Transverse colon (tissue), 4 donors: ENCODE measurements around the gene HUNK. TPM values are rescaled to one million over a fixed set of nuclear protein-coding genes. Genes with fewer than 3 reads are reported as not detected.

ENCODE experiments used
- DNase-seq: peaks from one replicate; pipeline ENCODE4 v3.0.0-alpha.2; 2019
- H3K27ac ChIP-seq, 4 donors: fragments of 200-600 bp; sonication (generic); 2 replicates each; pipeline ENCODE4 v1.5.1; 2016 to 2018; ENCODE audit warnings: inconsistent platforms in 4 of 4
- H3K27me3 ChIP-seq: fragments of 200-600 bp; sonication (generic); 2 replicates; pipeline ENCODE4 v1.5.1; 2017; ENCODE audit warnings: inconsistent platforms
- H3K36me3 ChIP-seq, 4 donors: fragments of 200-600 bp; sonication (generic); 2 replicates each; pipeline ENCODE4 v1.5.1; 2017 to 2019; ENCODE audit warnings: inconsistent platforms in 4 of 4
- H3K4me1 ChIP-seq, 4 donors: fragments of 200-600 bp; sonication (generic); 2 replicates each; pipeline ENCODE4 v1.5.1; 2017 to 2020; ENCODE audit warnings: inconsistent platforms in 4 of 4
- H3K4me3 ChIP-seq, 4 donors: fragments of 200-600 bp; sonication (generic); 1 replicate in 1 of 4; 2 replicates in 3 of 4; pipeline versions ENCODE4 v1.5.1 to v1.6.1; 2017 to 2019; ENCODE audit warnings: inconsistent platforms in 4 of 4
- H3K9me3 ChIP-seq, 2 donors: fragments of 200-600 bp; sonication (generic); 2 replicates each; pipeline ENCODE4 v1.5.1; 2017 to 2019; ENCODE audit warnings: inconsistent platforms in 2 of 2
- EP300 ChIP-seq: sonication (generic); formaldehyde crosslinking; IDR thresholded peaks from one replicate; pipeline ENCODE4 v1.6.1; 2017; ENCODE audit warnings: antibody characterized with exemption, low read depth
- POLR2A ChIP-seq: fragments of 450-650 bp; IDR thresholded peaks from one replicate; pipeline ENCODE4 v1.6.1; 2016; ENCODE audit warnings: antibody characterized with exemption, mild to moderate bottlenecking, moderate library complexity
- POLR2AphosphoS5 ChIP-seq, 3 donors: sonication (generic); formaldehyde crosslinking; IDR thresholded peaks; one replicate each; pipeline ENCODE4 v1.6.1; 2016; ENCODE audit warnings: antibody characterized with exemption in 3 of 3
- WGBS, 2 donors: methylation state at CpG; one replicate each; pipeline ENCODE4 v1.1.5; 2018; ENCODE audit warnings: low coverage in 1 of 2; 5-methylcytosine and 5-hydroxymethylcytosine counted together
- in situ Hi-C, 4 donors: fragments of 200-750 bp; cut with MboI; loops; one replicate each; pipeline versions ENCODE4 v1.15.0 to v1.15.1; 2017; ENCODE audit warnings: low sequenced_read_pairs in 3 of 4, low pct_ligation_motif_present in 1 of 4, low pct_unique_long_range_greater_than_20kb in 1 of 4
- intact Hi-C: fragments of 100-400 bp; cut with DNase I; formaldehyde crosslinking; loops from one replicate; pipeline ENCODE4 v1.15.1; 2023; ENCODE audit warnings: low total_unique reads
- total RNA-seq, 4 donors: library from RNA; depleted of rRNA; stranded (reverse); fragments of >200 nt; gene quantifications; one replicate each; pipeline ENCODE4 v1.1.0, GENCODE V29; 2016
- TF ChIP-seq, protein P1 (sequence below), 5 experiments: fragments of 200-600 bp in 3 of 5; fragments of 450-650 bp in 2 of 5; sonication (generic) in 3 of 5; IDR thresholded peaks; 1 replicate in 2 of 5; 2 replicates in 3 of 5; pipeline ENCODE4 v1.5.1; 2016 to 2017; ENCODE audit warnings: antibody characterized with exemption in 5 of 5, inconsistent platforms in 3 of 5, mild to moderate bottlenecking in 2 of 5, moderate library complexity in 1 of 5

HUNK gene
- total RNA-seq, 4 donors from 2014 or later: 1.8 to 6.7 (median 3.9) TPM

DNA sequence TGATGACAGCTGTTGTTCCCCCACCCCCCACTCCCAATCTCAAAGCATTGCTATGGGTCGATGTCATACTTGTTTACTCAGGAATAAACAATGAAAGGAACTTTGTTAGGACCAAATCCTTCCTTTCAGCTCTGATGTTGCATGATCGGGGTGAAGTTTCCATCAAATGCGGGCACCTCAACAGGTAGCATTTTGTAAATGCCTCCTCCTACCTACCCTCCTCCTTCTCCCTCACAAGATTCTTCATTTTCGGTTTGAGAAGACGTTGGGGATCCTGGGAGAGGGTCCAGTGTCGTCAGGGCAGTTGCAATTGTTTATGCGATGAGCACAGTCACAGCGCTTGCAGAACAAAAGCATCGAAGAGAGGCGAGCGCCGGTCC, 758 bp upstream of the HUNK start:
- in situ Hi-C loops (loop anchor here in 1 of 4 donors (25.0 kb wide), 2 partner anchors 140 to 390 kb away; no protein-coding TSS in a partner anchor), intact Hi-C loops (no loop called here)
- DNase-seq: no peak
- H3K27me3 ChIP-seq: peaks cover 24% of the 10 kb centered on the region
- TF ChIP-seq EP300: no peak
- no peak for TF ChIP-seq POLR2AphosphoS5 (IDR thresholded peaks at IDR 0.05)
- TF ChIP-seq, protein P1, sequence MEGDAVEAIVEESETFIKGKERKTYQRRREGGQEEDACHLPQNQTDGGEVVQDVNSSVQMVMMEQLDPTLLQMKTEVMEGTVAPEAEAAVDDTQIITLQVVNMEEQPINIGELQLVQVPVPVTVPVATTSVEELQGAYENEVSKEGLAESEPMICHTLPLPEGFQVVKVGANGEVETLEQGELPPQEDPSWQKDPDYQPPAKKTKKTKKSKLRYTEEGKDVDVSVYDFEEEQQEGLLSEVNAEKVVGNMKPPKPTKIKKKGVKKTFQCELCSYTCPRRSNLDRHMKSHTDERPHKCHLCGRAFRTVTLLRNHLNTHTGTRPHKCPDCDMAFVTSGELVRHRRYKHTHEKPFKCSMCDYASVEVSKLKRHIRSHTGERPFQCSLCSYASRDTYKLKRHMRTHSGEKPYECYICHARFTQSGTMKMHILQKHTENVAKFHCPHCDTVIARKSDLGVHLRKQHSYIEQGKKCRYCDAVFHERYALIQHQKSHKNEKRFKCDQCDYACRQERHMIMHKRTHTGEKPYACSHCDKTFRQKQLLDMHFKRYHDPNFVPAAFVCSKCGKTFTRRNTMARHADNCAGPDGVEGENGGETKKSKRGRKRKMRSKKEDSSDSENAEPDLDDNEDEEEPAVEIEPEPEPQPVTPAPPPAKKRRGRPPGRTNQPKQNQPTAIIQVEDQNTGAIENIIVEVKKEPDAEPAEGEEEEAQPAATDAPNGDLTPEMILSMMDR (IDR thresholded peaks at IDR 0.05): no peak
- no peak for TF ChIP-seq POLR2A
- H3K4me1 ChIP-seq: peaks cover 4 to 31% (median 14%) of the 10 kb centered on the region in 4 donors
- WGBS, 2 donors: 7 to 8% methylated on average over 9 to 12 of the region's 12 CpGs
- H3K27ac ChIP-seq: peak overlapping the region in 3 of 4 donors; percentile 81 to 88 (median 88)
- H3K4me3 ChIP-seq: peak overlapping the region in 3 of 4 donors; percentile 71 to 82 (median 74)
- H3K36me3 ChIP-seq: no peaks in the 10 kb centered on the region
- no peaks in the 10 kb centered on the region for H3K9me3 ChIP-seq

DNA sequence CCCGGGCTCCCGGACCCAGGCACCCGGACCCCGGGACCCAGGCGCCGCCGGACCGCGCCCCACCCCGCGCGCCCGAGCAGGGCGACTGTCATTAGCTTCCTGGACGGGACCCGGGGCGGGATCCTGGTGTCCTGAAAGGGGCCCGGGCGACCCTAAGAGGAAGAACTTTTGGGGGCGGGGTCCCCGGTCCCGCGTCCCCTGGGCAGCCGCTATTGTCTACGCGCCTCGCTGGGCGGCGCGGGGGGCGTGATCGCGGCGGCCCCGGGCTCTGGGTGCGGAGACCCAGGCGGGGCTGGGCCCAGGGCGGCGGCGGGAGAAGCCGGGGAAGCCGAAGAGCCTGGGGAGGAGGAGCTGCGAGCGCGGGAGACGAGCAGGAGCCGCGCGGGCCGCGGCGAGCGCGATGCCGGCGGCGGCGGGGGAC, 465 bp downstream of the HUNK start:
- DNase-seq: peak; percentile 44
- intact Hi-C loops (no loop called here), in situ Hi-C loops (loop anchor here in 1 of 4 donors (25.0 kb wide), 2 partner anchors 139 to 389 kb away; no protein-coding TSS in a partner anchor)
- Histone ChIP-seq H3K36me3 (no peaks in the 10 kb centered on the region), H3K27me3 (peaks cover 24% of the 10 kb centered on the region), H3K27ac (peak overlapping the region; percentile 80 to 88 (median 84)), H3K9me3 (no peaks in the 10 kb centered on the region), H3K4me3 (peak overlapping the region; percentile 25 to 82 (median 72)), H3K4me1 (peaks cover 4 to 31% (median 14%) of the 10 kb centered on the region in 4 donors)
- 0% methylated on average over 9 of the region's 58 CpGs; no CpG with 5 or more reads in 1 of the 2 donors for WGBS, 2 donors
- TF ChIP-seq EP300: no peak

DNA sequence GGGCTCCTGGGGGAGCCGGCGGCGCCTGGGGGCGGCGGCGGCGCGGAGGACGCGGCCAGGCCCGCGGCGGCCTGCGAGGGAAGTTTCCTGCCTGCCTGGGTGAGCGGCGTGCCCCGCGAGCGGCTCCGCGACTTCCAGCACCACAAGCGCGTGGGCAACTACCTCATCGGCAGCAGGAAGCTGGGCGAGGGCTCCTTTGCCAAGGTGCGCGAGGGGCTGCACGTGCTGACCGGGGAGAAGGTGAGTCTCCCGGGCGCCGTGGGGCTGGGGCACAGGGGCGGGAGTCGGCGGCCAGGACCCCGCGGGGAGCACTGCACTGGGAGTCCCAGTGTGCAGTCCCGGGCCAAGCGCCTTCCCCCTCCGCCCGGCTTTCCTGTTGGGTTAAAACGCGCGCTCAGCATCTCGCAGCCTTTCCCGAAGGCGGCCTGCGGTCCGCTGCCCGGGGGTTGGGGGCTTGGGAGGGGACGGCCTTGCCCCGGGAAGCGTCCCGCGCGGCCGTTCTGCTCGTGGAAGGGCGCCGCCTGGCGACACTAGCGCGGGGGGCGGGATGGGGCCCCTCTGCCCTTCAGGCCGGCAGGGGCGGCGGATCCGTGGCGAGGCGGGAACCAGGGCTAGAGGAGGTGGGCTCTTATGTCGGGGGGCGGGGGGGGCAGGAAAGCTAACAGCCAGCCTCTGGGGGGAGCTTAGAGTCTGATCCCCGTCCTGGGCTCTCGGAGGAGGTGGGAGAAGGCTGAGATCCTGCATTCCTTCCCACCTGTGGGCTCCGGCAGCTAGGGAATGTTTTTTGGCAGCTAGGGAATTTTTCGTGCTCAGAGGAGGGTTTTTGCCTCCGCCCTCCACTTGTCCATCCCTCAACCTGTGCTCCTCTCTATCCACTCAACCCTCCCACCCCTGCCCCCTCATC, 1.1 kb downstream of the HUNK start:
- peak; percentile 68 for DNase-seq
- H3K27me3 ChIP-seq: peaks cover 24% of the 10 kb centered on the region
- peak overlapping the region; percentile 51 to 82 (median 72) for H3K4me3 ChIP-seq
- intact Hi-C loops (no loop called here), in situ Hi-C loops (loop anchor here in 1 of 4 donors (25.0 kb wide), 2 partner anchors 138 to 388 kb away; no protein-coding TSS in a partner anchor)
- H3K4me1 ChIP-seq: peaks cover 4 to 35% (median 15%) of the 10 kb centered on the region in 4 donors
- WGBS, 2 donors: 2 to 20% methylated on average over 1 to 65 of the region's 77 CpGs
- H3K36me3 ChIP-seq: no peaks in the 10 kb centered on the region
- no peaks in the 10 kb centered on the region for H3K9me3 ChIP-seq
- TF ChIP-seq, protein P1 (IDR thresholded peaks at IDR 0.05): peak; percentile 50 to 81 (median 72)
- no peak for TF ChIP-seq EP300
- H3K27ac ChIP-seq: peak overlapping the region; percentile 80 to 88 (median 84)

DNA sequence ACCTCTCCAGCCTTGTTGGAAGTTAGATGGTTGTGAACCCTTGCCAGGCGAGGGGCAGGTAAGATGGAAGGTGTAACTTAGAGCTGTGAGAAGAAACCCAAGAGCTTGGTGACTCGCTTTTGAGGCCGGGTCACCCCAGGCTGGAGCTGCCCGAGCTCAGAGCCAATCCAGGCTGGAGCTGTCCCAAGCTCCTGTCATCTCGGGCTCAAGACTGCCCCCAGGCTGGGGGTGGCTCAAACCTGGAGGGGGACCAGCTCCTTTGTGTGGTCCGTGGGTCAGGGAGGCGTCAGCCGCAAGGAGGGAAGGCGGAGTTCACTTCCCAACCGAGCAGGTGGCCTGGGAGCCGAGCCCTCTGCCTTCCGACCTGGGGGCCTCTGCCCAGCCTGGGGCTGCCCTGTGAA, 2.0 kb downstream of the HUNK start:
- H3K27ac ChIP-seq: peak overlapping the region; percentile 80 to 88 (median 84)
- WGBS, 2 donors: 46% methylated on average over 12 of the region's 12 CpGs; no CpG with 5 or more reads in 1 of the 2 donors
- intact Hi-C loops: no loop called here
- TF ChIP-seq EP300: no peak
- no peak for TF ChIP-seq POLR2A
- TF ChIP-seq, protein P1 (IDR thresholded peaks at IDR 0.05): no peak
- TF ChIP-seq POLR2AphosphoS5 (IDR thresholded peaks at IDR 0.05): no peak
- no peaks in the 10 kb centered on the region for H3K9me3 ChIP-seq
- in situ Hi-C loops: loop anchor here in 1 of 4 donors (25.0 kb wide), 2 partner anchors 137 to 387 kb away; no protein-coding TSS in a partner anchor
- H3K36me3 ChIP-seq: no peaks in the 10 kb centered on the region
- H3K27me3 ChIP-seq: peaks cover 24% of the 10 kb centered on the region
- H3K4me1 ChIP-seq: peaks cover 4 to 40% (median 18%) of the 10 kb centered on the region in 4 donors
- H3K4me3 ChIP-seq: peak overlapping the region in 3 of 4 donors; percentile 71 to 82 (median 74)
- peak; percentile 26 for DNase-seq
